Ramos (cell line): Measurements from ENCODE around the gene LETMD1.
"Not testable (repeated sequence)": the region's sequence is repeated elsewhere in the genome, so short reads cannot be mapped to it uniquely, and the experiment has no call there.

ENCODE experiments used
- in situ Hi-C: fragments of 300-500 bp; cut with MboI; formaldehyde crosslinking; loops from one replicate; pipeline ENCODE4 v1.14.3; 2022; ENCODE audit warnings: low sequenced_read_pairs; ENCODE audit not compliant: unreplicated experiment

LETMD1 gene

GRCh38 chr12:51047655-51048540, at the start of gene LETMD1:
Gene LETMD1 (plus strand): TSS chr12:51048327. CDS start chr12:51048357, 30 bp downstream.
- in situ Hi-C loops: loop anchor here (5.0 to 10.0 kb wide), 2 partner anchors 197 to 304 kb away; no protein-coding TSS in a partner anchor

- in situ Hi-C loops: loop anchor here (10.0 kb wide), 1 partner anchor 174 kb away; no protein-coding TSS in a partner anchor
These were observed 49.0 kb upstream of the LETMD1 start for GRCh38 chr12:50999093-50999492.

- in situ Hi-C loops: no loop called here
These were observed 47.9 kb upstream of the LETMD1 start for GRCh38 chr12:51000245-51000644.

- in situ Hi-C loops: no loop called here
These were observed 46.3 kb upstream of the LETMD1 start for GRCh38 chr12:51001799-51002198.

GRCh38 chr12:51004504-51004903, 43.6 kb upstream of the LETMD1 start:
- in situ Hi-C loops: no loop called here

- in situ Hi-C loops: no loop called here
These were observed 43.1 kb upstream of the LETMD1 start for GRCh38 chr12:51005030-51005429.

GRCh38 chr12:51005671-51006070, 42.5 kb upstream of the LETMD1 start:
- in situ Hi-C loops: no loop called here

- in situ Hi-C loops: no loop called here
These were observed 39.6 kb upstream of the LETMD1 start for GRCh38 chr12:51008329-51009055.

GRCh38 chr12:51009056-51009440, 39.1 kb upstream of the LETMD1 start:
- in situ Hi-C loops: no loop called here

- in situ Hi-C loops: no loop called here
These were observed 36.2 kb upstream of the LETMD1 start for GRCh38 chr12:51011955-51012354.

- in situ Hi-C loops: no loop called here
These were observed 35.4 kb upstream of the LETMD1 start for GRCh38 chr12:51012570-51013236.

GRCh38 chr12:51013441-51013840, 34.7 kb upstream of the LETMD1 start:
- in situ Hi-C loops: no loop called here

GRCh38 chr12:51014467-51014866, 33.7 kb upstream of the LETMD1 start:
- in situ Hi-C loops: not testable (repeated sequence)

GRCh38 chr12:51017452-51017851, 30.7 kb upstream of the LETMD1 start:
- in situ Hi-C loops: no loop called here

GRCh38 chr12:51018956-51019355, 29.2 kb upstream of the LETMD1 start:
- in situ Hi-C loops: no loop called here

- in situ Hi-C loops: loop anchor here (10.0 kb wide), 1 partner anchor 195 kb away; no protein-coding TSS in a partner anchor
These were observed 28.2 kb upstream of the LETMD1 start for GRCh38 chr12:51019927-51020326.

- in situ Hi-C loops: loop anchor here (10.0 kb wide), 1 partner anchor 196 kb away; no protein-coding TSS in a partner anchor
These were observed 27.5 kb upstream of the LETMD1 start for GRCh38 chr12:51020448-51021182.

- in situ Hi-C loops: loop anchor here (10.0 kb wide), 1 partner anchor 197 kb away; no protein-coding TSS in a partner anchor
These were observed 26.4 kb upstream of the LETMD1 start for GRCh38 chr12:51021694-51022093.

GRCh38 chr12:51023625-51024382, 24.3 kb upstream of the LETMD1 start:
- in situ Hi-C loops: loop anchor here (10.0 kb wide), 1 partner anchor 199 kb away; no protein-coding TSS in a partner anchor
